Measurements from ENCODE around the gene TPST2.

The TPST2 gene

DNA sequence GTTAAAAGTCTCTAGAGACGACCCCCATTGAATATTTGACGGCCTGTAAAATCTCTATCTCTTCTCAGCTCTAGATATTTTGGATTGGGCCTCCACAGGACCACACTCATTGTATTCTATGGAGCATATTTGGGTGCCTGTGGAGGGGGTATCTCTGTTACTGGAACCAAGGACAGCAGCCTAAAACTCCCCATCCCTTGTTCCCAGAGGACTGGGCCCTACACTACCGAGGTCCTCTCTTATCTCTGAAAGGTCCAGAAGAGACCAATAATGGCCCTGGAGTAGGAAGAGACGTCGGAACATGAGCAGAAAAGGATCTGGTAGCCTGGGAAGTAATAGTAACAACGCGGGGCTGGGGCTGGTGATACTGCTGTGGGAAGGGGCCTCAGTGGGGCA is 106.9 kb downstream of the TPST2 start:
- no peak for DNase-seq
- TF ChIP-seq, protein P1, sequence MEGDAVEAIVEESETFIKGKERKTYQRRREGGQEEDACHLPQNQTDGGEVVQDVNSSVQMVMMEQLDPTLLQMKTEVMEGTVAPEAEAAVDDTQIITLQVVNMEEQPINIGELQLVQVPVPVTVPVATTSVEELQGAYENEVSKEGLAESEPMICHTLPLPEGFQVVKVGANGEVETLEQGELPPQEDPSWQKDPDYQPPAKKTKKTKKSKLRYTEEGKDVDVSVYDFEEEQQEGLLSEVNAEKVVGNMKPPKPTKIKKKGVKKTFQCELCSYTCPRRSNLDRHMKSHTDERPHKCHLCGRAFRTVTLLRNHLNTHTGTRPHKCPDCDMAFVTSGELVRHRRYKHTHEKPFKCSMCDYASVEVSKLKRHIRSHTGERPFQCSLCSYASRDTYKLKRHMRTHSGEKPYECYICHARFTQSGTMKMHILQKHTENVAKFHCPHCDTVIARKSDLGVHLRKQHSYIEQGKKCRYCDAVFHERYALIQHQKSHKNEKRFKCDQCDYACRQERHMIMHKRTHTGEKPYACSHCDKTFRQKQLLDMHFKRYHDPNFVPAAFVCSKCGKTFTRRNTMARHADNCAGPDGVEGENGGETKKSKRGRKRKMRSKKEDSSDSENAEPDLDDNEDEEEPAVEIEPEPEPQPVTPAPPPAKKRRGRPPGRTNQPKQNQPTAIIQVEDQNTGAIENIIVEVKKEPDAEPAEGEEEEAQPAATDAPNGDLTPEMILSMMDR (IDR thresholded peaks at IDR 0.05), result no peak
- peaks cover 0 to 59% (median 39%) of the 10 kb centered on the region in 4 donors for H3K4me1 ChIP-seq
- peak overlapping the region; percentile 90 to 97 for H3K27ac ChIP-seq
- intact Hi-C loops (cut with DNase I; ENCODE audit: low total_unique reads), result loop anchor here (10.0 kb wide), 1 partner anchor 102 kb away; no protein-coding TSS in a partner anchor
- H3K27me3 ChIP-seq, result no peaks in the 10 kb centered on the region
- peak overlapping the region; percentile 64 to 94 for H3K4me3 ChIP-seq
- peaks cover 2 to 21% (median 7%) of the 10 kb centered on the region in 3 donors for H3K36me3 ChIP-seq
- no peaks in the 10 kb centered on the region for H3K9me3 ChIP-seq

DNA sequence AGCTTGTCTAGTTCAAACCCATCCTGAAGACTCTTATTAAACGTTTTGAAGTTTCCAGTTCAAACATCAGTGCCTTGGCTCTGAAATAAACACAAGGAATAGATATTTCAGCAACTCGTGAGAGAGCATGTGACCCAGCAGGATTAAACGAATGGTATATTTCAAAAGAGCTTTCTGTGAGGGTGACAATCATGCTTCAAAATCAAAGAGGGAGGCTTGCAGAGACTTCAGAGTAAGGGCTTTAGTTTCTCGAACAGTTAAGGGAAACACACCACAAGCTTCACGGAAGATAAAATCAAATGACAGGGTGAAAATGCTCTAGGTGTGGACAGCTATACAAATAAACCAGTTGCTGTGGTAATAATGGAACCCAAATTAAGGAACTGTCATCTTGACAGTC is 107.8 kb downstream of the TPST2 start:
- H3K27ac ChIP-seq, result no peak overlapping the region
- TF ChIP-seq, protein P1 (IDR thresholded peaks at IDR 0.05), result no peak

DNA sequence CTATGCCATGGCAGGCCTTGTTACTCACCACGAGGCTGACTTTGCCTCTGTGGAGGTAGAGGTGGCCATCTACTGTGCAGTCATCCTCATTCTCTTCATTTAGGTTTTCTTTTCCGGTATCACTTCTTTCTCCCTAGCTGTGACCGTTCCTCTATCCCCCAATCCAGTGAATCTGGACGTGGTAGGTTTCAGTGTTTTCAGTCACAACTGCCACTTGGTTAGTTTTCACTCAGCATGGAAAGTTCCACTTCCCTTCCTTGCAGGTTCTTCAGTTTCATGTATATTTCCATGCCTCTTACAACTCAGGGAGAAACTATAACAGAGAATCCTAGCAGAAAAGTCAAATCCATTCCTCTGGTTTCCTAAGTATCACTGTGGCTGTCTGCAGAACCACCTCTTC is 108.2 kb downstream of the TPST2 start:
- intact Hi-C loops (cut with DNase I; ENCODE audit: low total_unique reads), result loop anchor here (10.0 kb wide), 1 partner anchor 103 kb away; no protein-coding TSS in a partner anchor
- peaks cover 0 to 59% (median 39%) of the 10 kb centered on the region in 4 donors for H3K4me1 ChIP-seq
- H3K36me3 ChIP-seq, result peaks cover 7 to 21% (median 15%) of the 10 kb centered on the region in 3 donors
- H3K9me3 ChIP-seq, result no peaks in the 10 kb centered on the region
- no peak for DNase-seq
- H3K27me3 ChIP-seq, result no peaks in the 10 kb centered on the region
- H3K27ac ChIP-seq, result no peak overlapping the region
- no peak overlapping the region for H3K4me3 ChIP-seq
- TF ChIP-seq, protein P1 (IDR thresholded peaks at IDR 0.05), result no peak

More for the DNA sequence above, 107.8 kb downstream of the TPST2 start:
- Histone ChIP-seq H3K4me3 (no peak overlapping the region), H3K27me3 (no peaks in the 10 kb centered on the region), H3K9me3 (no peaks in the 10 kb centered on the region), H3K36me3 (peaks cover 4 to 19% (median 11%) of the 10 kb centered on the region in 3 donors), H3K4me1 (peaks cover 0 to 59% (median 39%) of the 10 kb centered on the region in 4 donors)
- no peak for DNase-seq
- intact Hi-C loops (cut with DNase I; ENCODE audit: low total_unique reads), result loop anchor here (10.0 kb wide), 1 partner anchor 103 kb away; no protein-coding TSS in a partner anchor

DNA sequence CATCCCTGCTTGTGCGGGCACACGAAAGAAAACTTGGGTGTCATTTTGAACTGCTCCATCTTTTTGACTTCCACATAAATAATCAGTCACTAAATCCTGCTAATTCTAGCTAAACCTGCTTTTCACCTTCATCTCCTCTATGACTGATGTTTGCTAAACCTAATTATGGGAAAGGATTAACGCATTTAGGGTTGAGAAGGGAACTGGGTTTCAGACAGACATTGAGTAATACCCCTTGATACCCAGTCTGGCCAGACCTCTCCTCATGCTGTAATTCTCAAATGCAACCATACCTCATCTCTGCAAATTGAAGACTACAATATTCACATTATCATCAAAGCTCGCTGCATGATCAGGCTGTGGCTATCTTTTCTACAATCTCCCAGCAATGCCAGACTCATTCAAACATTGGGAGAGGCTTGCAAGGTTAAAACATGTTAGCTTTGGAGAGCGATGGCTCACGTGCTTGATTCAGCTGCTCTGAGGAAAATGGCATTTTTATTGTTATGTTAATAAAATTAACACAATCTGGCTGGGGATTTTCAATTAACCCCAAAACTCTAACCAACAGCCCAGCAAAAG is 108.7 kb downstream of the TPST2 start:
- TF ChIP-seq, protein P1 (IDR thresholded peaks at IDR 0.05), result no peak
- DNase-seq, result peak in 1 of 2 donors; percentile 16
- H3K9me3 ChIP-seq, result no peaks in the 10 kb centered on the region
- intact Hi-C loops (cut with DNase I; ENCODE audit: low total_unique reads), result loop anchor here (10.0 kb wide), 1 partner anchor 104 kb away; no protein-coding TSS in a partner anchor
- no peaks in the 10 kb centered on the region for H3K27me3 ChIP-seq
- H3K4me3 ChIP-seq, result no peak overlapping the region
- H3K27ac ChIP-seq, result no peak overlapping the region
- peaks cover 12 to 26% (median 20%) of the 10 kb centered on the region in 3 donors for H3K36me3 ChIP-seq
- H3K4me1 ChIP-seq, result peaks cover 0 to 59% (median 39%) of the 10 kb centered on the region in 4 donors

DNA sequence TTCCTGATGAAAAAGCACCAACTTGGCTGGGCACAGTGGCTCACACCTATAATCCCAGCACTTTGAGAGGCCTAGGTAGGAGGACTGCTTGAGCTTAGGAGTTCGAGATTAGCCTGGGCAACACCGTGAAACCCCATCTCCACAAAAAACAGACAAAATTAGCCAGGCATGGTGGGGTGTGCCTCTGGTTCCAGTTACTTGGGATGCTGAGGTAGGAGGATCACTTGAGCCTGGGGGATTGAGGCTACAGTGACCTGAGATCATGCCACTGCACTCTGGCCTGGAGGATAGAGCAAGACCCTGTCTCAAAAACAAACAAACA is 109.4 kb downstream of the TPST2 start:
- peaks cover 0 to 55% (median 39%) of the 10 kb centered on the region in 4 donors for H3K4me1 ChIP-seq
- DNase-seq, result peak in 1 of 2 donors; percentile 25
- H3K36me3 ChIP-seq, result peaks cover 18 to 32% (median 26%) of the 10 kb centered on the region in 3 donors
- H3K9me3 ChIP-seq, result no peaks in the 10 kb centered on the region
- no peaks in the 10 kb centered on the region for H3K27me3 ChIP-seq
- H3K27ac ChIP-seq, result no peak overlapping the region
- H3K4me3 ChIP-seq, result no peak overlapping the region
- TF ChIP-seq, protein P1 (IDR thresholded peaks at IDR 0.05), result no peak
- intact Hi-C loops (cut with DNase I; ENCODE audit: low total_unique reads), result loop anchor here (10.0 kb wide), 1 partner anchor 104 kb away; no protein-coding TSS in a partner anchor

All from tibial artery (tissue), 4 donors.